ENCODE results near the gene GRIN2D.

GRIN2D gene

GRCh38 chr19:48393559-48394330 is at the start of gene GRIN2D:
Gene GRIN2D, plus strand, starts transcription at chr19:48393668. Its CDS starts 4,725 bp downstream, at chr19:48398393.
- peak; percentile 35 for DNase-seq

- DNase-seq, result no peak
These were observed 48.6 kb upstream of the GRIN2D start for GRCh38 chr19:48344892-48345291.

GRCh38 chr19:48346191-48346590 is 47.3 kb upstream of the GRIN2D start:
- no peak for DNase-seq

- DNase-seq, result no peak
These were observed 45.4 kb upstream of the GRIN2D start for GRCh38 chr19:48348045-48348444.

GRCh38 chr19:48348737-48349136 is 44.7 kb upstream of the GRIN2D start:
- no peak for DNase-seq

- no peak for DNase-seq
These were observed 42.6 kb upstream of the GRIN2D start for GRCh38 chr19:48350856-48351255.

GRCh38 chr19:48351341-48351752 is 42.1 kb upstream of the GRIN2D start:
- peak; percentile 49 for DNase-seq

GRCh38 chr19:48353677-48354076 is 39.8 kb upstream of the GRIN2D start:
- DNase-seq, result no peak

- DNase-seq, result no peak
These were observed 39.0 kb upstream of the GRIN2D start for GRCh38 chr19:48354332-48354992.

GRCh38 chr19:48355365-48355954 is 38.0 kb upstream of the GRIN2D start:
- no peak for DNase-seq

GRCh38 chr19:48359123-48359522 is 34.3 kb upstream of the GRIN2D start:
- DNase-seq, result no peak

GRCh38 chr19:48361912-48362311 is 31.6 kb upstream of the GRIN2D start:
- no peak for DNase-seq

GRCh38 chr19:48362716-48363499 is 30.6 kb upstream of the GRIN2D start:
- DNase-seq, result peak; percentile 95

GRCh38 chr19:48363500-48363809 is 30.0 kb upstream of the GRIN2D start:
- DNase-seq, result no peak

- peak; percentile 100 for DNase-seq
These were observed 29.5 kb upstream of the GRIN2D start, which contains the start of the genes SYNGR4 and TMEM143 for GRCh38 chr19:48363810-48364597. Gene SYNGR4, plus strand, starts transcription at chr19:48364367. Its CDS starts 1,476 bp downstream, at chr19:48365843. Gene TMEM143, minus strand, starts transcription at chr19:48363940. Its CDS starts 20 bp downstream, at chr19:48363920.

GRCh38 chr19:48364598-48365348 is 28.7 kb upstream of the GRIN2D start:
- DNase-seq, result no peak

GRCh38 chr19:48365602-48366001 is 27.9 kb upstream of the GRIN2D start:
- DNase-seq, result no peak

GRCh38 chr19:48367855-48368254 is 25.6 kb upstream of the GRIN2D start:
- DNase-seq, result no peak

- no peak for DNase-seq
These were observed 24.5 kb upstream of the GRIN2D start for GRCh38 chr19:48368936-48369335.

GRCh38 chr19:48370955-48371354 is 22.5 kb upstream of the GRIN2D start:
- no peak for DNase-seq

GRCh38 chr19:48371367-48371766 is 22.1 kb upstream of the GRIN2D start:
- no peak for DNase-seq
